AG04449 (cell line): Measurements from ENCODE around the gene UBASH3A.

Source experiments
- CTCF ChIA-PET: fragments of 350-600 bp; formaldehyde crosslinking; extraction: SDS; loops from one replicate; lab custom pipeline; 2021; ENCODE audit warnings: antibody characterized with exemption; lab: Yijun Ruan, JAX
- POLR2A ChIA-PET: fragments of 400-600, 350-600 bp; formaldehyde crosslinking; extraction: SDS; loops from one replicate; lab custom pipeline; 2020; ENCODE audit warnings: antibody characterized with exemption, inconsistent platforms; lab: Yijun Ruan, JAX
- DNase-seq: peaks from one replicate; pipeline ENCODE4 v3.0.0-alpha.2; 2010; ENCODE audit warnings: low read depth, low spot score
- H3K4me3 ChIP-seq: 2 replicates; pipeline ENCODE4 v1.5.1; 2011; ENCODE audit warnings: low read depth, mild to moderate bottlenecking, control low read depth, low read length
- CTCF ChIP-seq: IDR thresholded peaks from one replicate; pipeline ENCODE4 v1.5.1; 2011; ENCODE audit warnings: mild to moderate bottlenecking, moderate library complexity, low read length, control low read depth, inconsistent platforms; ENCODE audit not compliant: insufficient read depth; ENCODE audit errors: missing control alignments

Gene UBASH3A

GRCh38 chr21:42426424-42426823 lies 22.7 kb downstream of the UBASH3A start:
- POLR2A ChIA-PET = no interaction called here
- no peak for DNase-seq
- TF ChIP-seq CTCF = no peak
- CTCF ChIA-PET = no interaction called here
- H3K4me3 ChIP-seq = no peak overlapping the region

- TF ChIP-seq CTCF = no peak
- H3K4me3 ChIP-seq = no peak overlapping the region
- ChIA-PET POLR2A (no interaction called here), CTCF (no interaction called here)
- DNase-seq = no peak
These were observed 23.3 kb downstream of the UBASH3A start for GRCh38 chr21:42426876-42427480.

GRCh38 chr21:42427809-42428419 lies 24.2 kb downstream of the UBASH3A start:
- CTCF ChIA-PET = no interaction called here
- no peak for TF ChIP-seq CTCF
- no peak for DNase-seq
- H3K4me3 ChIP-seq = no peak overlapping the region
- POLR2A ChIA-PET = no interaction called here

GRCh38 chr21:42429021-42429420 lies 25.3 kb downstream of the UBASH3A start:
- POLR2A ChIA-PET = no interaction called here
- CTCF ChIA-PET = no interaction called here

GRCh38 chr21:42429856-42430255 lies 26.2 kb downstream of the UBASH3A start:
- ChIA-PET CTCF (no interaction called here), POLR2A (no interaction called here)
- no peak for DNase-seq
- no peak for TF ChIP-seq CTCF
- H3K4me3 ChIP-seq = no peak overlapping the region

More at GRCh38 chr21:42429021-42429420, 25.3 kb downstream of the UBASH3A start:
- TF ChIP-seq CTCF = no peak
- no peak overlapping the region for H3K4me3 ChIP-seq
- DNase-seq = no peak

GRCh38 chr21:42430521-42430920 lies 26.8 kb downstream of the UBASH3A start:
- TF ChIP-seq CTCF = no peak
- no peak overlapping the region for H3K4me3 ChIP-seq
- ChIA-PET POLR2A (no interaction called here), CTCF (no interaction called here)
- no peak for DNase-seq
